GM10248 (cell line): ENCODE results near the gene MIB2.
"Not testable (repeated sequence)": the region's sequence is repeated elsewhere in the genome, so short reads cannot be mapped to it uniquely, and the experiment has no call there.

Experiments
- CTCF ChIA-PET: fragments of 300-600 bp; sonication (Branson Sonifier 250); formaldehyde crosslinking; extraction: SDS; loops from one replicate; lab custom pipeline; 2021; ENCODE audit warnings: antibody characterized with exemption; lab: Yijun Ruan, JAX
- POLR2A ChIA-PET: fragments of 350-650 bp; sonication (Branson Sonifier 250); formaldehyde crosslinking; extraction: SDS; loops from one replicate; lab custom pipeline; 2020; ENCODE audit warnings: antibody characterized with exemption; lab: Yijun Ruan, JAX
- DNase-seq: peaks from one replicate; pipeline ENCODE4 v3.0.0; 2012; ENCODE audit errors: extremely low spot score
- TF ChIP-seq, protein P1 (sequence below): IDR thresholded peaks from 2 replicates; pipeline ENCODE4 v1.5.1; 2012; ENCODE audit warnings: mild to moderate bottlenecking, low read depth; ENCODE audit errors: extremely low read depth, missing control alignments, control extremely low read depth

Gene MIB2

DNA sequence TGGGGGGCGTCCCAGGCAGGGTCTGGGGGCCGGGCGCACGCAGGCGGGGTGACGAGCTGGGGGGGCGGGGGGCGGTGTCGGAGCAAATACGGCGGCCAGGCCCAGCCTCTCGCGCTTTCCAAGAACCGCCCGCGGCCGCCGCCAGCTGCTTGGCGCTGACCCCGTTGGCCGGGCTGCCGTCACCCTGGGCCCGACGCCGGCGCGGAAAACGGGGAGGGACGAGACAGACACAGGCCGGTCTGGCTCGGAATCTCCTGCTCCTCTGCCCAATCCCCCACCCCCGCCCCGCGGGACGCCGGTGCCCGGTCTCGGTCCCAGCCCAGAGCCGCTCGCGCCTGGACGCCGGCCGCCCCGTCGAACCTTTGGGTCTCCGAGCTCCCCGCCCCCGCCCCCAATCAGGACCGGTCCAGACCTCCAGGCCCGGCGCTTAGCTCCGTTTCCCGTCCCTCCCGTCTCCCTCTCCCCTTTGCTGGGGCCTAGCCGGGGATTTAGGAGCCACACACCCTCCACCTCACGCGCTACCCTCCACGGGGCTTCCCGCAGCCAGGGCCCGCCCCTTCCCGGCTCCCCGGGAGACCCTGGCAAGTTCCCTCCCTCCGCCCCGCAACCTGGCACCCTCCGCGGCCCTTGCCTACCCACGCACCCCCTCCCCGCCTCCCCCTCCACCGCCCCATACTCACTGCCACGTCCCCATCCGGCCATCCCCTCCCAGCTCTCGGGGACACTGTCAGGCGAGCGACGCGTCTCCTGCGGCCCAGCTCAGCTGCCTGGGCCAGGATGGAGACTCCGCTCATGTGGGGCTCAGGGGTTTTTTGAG lies 15.9 kb downstream of the MIB2 start:
- CTCF ChIA-PET, result no interaction called here
- POLR2A ChIA-PET, result no interaction called here
- no peak for DNase-seq
- TF ChIP-seq, protein P1, sequence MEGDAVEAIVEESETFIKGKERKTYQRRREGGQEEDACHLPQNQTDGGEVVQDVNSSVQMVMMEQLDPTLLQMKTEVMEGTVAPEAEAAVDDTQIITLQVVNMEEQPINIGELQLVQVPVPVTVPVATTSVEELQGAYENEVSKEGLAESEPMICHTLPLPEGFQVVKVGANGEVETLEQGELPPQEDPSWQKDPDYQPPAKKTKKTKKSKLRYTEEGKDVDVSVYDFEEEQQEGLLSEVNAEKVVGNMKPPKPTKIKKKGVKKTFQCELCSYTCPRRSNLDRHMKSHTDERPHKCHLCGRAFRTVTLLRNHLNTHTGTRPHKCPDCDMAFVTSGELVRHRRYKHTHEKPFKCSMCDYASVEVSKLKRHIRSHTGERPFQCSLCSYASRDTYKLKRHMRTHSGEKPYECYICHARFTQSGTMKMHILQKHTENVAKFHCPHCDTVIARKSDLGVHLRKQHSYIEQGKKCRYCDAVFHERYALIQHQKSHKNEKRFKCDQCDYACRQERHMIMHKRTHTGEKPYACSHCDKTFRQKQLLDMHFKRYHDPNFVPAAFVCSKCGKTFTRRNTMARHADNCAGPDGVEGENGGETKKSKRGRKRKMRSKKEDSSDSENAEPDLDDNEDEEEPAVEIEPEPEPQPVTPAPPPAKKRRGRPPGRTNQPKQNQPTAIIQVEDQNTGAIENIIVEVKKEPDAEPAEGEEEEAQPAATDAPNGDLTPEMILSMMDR, result no peak

DNA sequence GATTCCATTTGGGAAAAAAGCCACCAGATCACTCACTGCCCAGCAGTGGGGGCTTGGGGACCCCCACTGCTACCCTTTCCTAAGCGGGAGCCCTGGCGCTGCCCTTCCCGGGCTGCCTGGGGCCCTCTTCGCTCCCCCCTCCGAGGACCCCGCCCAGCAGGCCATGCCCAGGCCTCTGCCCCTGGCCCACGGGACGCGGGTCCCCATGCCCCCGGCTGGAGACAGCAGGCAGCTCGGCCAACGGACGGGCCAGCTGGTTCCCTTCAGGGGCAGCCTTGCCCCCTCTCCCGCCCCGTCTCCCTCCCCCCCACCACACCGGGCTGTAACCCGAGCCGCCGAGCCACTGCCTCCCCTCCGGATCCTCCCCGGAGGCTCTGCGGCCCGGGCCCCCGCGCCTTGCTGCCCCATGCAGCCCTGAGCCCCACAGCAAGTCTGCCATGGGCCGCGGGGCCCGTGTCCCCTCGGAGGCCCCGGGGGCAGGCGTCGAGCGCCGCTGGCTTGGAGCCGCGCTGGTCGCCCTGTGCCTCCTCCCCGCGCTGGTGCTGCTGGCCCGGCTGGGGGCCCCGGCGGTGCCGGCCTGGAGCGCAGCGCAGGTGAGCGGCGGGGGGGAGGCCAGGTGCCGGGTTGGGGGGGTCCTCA lies 16.6 kb downstream of the MIB2 start, which contains the start of gene MMP23B:
Gene MMP23B (plus strand): TSS at position 392 of the 639 bp plus-strand sequence. CDS start 46 bp downstream, at position 438.
- CTCF ChIA-PET, result no interaction called here
- TF ChIP-seq, protein P1, result no peak
- POLR2A ChIA-PET, result no interaction called here
- no peak for DNase-seq

DNA sequence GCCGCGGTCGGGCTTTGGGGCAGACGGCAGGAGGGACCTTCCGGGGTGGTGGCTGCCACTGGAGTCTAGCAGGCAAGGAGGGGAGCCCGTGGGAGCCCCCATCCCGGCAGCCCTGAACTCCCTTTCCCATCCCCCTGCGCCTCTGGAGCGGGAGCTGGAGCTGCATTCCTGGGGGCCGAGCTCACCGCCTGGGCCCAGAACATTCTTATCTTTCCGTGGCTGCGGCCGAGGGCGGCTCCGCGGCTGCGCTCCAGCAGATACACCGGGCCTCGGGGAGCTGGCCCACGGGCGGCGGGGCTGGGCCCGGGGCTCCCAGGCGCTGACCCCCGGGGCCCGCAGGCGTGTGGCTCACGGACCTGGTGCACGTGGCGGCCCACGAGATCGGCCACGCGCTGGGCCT lies 18.1 kb downstream of the MIB2 start:
- CTCF ChIA-PET, result not testable (repeated sequence)

DNA sequence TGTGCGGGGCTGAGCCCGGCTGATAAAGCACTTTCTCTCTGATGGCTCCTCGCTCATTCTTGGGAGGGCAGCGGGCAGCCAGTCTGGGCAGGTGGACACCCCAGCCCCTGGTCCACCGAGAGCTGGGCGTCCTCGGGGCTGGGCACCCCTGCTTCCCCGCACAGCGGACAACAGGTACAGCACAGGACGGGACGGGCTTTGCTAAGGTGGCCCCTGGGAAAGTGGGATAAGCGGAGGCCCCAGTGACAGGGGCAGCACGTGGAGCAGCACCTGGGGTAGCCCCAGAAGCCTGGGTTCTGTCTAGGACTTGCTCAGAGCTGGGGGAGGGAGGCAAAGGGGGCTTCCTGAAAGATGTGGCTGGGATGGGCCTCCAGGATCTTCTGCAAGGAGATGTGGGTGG lies 19.3 kb downstream of the MIB2 start:
- DNase-seq, POLR2A ChIA-PET, CTCF ChIA-PET: not testable (repeated sequence)

More for the DNA sequence above, 18.1 kb downstream of the MIB2 start:
- DNase-seq, POLR2A ChIA-PET: not testable (repeated sequence)

DNA sequence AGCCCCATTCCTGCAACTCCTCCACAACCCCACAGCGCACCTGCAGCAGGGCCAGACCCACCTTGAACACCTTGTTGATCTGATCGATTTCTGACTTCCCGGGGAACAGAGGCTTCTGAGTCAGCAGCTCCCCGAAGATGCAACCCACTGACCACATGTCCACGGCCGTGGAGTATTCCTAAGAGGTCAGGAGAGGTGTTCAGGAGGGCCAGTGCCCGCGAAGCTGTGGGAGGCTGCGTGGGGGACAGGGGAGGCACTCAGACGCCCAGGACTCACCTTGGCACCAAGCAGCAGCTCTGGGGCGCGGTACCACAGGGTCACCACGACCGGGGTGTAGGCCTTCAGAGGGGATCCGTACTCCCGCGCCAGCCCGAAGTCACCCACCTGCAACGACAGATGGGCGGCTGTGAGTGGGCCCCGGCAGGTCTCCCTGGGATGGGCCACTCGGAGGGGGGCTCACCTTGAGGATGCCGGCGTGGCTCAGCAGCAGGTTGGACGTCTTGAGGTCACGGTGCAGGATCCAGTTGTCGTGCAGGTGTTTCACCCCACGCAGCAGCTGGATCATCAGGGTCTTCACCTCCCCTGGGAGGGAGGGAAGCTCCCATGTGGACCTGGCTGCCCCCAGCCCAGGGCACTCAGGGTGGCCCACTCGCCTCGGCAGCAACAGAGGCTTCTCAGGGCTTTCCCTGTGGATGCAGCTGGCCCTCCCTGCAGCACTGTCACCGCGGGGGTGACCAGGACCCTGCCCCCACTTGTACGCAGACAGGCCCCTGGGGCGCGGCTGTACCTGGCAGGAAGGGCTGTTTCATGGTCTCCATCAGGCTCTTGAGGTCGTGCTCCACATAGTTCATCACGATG lies 21.6 kb downstream of the MIB2 start:
- POLR2A ChIA-PET, CTCF ChIA-PET, DNase-seq: not testable (repeated sequence)

DNA sequence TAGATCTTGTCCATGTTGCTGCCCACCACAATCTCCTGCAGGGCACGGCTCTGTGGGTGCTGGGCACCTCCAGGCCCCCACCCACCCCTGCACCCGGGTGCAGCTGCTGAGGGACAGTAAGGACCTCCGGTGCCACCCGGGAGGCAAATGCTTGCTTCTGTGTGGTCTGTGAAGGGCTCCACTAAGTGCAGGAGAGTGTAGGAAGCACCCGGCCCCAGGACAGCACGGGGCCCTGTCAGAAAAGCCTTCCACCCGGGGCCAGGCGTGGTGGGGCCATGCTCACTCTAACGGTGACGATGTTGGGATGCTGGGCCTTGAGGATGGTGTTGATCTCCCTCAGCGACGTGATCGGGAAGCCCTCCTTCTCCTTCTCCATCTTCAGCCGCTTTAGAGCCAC lies 22.2 kb downstream of the MIB2 start:
- POLR2A ChIA-PET, CTCF ChIA-PET: not testable (repeated sequence)

DNA sequence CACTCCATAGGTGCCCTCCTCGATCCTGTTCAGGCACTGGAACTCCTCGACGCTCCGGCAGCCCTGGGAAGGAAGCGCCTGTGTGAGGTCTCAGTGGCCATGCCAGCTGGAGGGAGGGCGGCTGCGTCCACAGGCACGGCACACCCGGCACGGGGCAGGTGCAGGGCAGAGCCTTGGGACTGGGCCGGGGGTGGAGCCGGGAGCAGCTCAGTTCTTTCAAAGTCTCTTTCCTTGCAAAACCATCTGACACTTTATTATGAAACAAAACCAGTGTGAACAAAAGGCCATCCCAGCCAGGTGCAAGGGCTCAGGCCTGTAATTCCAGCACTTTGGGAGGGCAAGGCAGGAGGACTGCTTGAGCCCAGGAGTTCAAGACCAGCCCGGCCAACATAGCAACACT lies 23.2 kb downstream of the MIB2 start:
- DNase-seq, CTCF ChIA-PET, POLR2A ChIA-PET: not testable (repeated sequence)

More for the DNA sequence above, 22.2 kb downstream of the MIB2 start:
- DNase-seq, result not testable (repeated sequence)

DNA sequence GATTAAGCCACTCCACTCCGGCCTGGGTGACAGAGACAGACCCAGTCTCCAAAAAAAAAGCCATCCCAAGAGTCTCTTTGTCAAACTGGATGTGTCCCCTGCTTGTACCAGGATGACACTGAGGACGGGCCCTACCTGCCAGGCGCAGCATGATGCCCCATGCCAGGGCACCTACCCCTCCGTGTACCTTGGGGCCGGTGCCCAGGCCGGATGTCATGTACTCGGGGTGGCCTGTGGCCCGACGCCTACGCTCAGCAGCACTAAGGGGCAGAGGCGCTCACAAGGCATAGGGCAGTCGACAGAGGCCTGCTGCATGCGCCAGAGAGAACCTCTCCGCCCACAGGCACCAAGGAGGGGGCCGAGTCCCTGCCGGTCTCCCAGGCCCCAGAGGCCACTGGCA lies 24.1 kb downstream of the MIB2 start:
- DNase-seq, POLR2A ChIA-PET, CTCF ChIA-PET: not testable (repeated sequence)

DNA sequence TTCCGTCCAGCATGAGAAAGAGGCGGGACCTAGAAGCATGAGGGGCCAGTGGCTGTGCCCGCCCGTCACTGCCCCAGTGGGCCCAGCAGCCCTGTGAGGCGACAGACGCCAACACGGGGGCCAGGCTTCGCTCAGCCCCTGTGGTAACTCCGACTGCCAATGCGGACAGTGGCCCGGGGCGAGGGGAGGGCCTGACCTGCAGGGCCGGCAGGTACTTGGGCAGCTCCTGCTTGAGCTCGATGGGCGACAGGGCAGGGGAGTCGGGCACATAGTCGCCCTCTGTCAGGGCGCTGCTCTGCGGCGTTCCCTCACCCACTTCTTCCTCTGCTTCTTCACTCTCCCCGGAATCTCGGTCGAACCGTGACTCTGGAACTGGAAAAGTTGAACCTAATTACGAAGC lies 24.8 kb downstream of the MIB2 start:
- DNase-seq, CTCF ChIA-PET, POLR2A ChIA-PET: not testable (repeated sequence)

DNA sequence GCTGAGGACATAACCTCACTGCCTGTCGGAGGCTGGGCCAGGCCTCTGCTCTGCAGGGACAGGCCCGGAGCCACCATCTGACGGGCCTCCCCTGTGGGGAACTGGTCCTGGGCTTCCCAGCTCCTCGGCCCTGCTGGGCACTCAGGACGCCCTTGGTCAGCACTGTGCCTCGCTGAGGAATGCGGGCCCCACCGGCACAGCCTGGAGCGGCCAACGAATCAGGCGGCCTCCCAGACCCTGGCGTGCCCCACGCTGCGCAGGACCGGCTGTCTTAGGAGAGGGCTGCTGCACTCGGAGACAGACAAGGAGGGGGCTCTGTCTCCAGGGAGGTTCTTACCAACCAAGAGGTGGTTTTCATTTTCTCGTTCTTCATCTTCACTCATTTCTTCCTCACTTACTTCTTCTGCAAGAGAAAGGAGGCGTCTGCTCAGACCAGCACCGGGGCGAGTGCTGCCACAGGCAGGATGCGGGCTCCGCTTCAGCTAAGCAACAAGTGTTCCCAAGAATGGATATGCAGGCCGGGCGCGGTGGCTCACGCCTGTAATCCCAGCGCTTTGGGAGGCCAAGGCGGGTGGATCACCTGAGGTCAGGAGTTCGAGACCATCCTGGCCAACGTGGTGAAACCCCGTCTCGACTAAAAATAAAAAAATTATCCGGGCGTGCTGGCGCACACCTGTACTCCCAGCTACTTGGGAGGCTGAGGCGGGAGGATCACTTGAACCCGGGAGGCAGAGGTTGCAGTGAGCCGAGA lies 25.6 kb downstream of the MIB2 start:
- POLR2A ChIA-PET, DNase-seq, CTCF ChIA-PET: not testable (repeated sequence)

DNA sequence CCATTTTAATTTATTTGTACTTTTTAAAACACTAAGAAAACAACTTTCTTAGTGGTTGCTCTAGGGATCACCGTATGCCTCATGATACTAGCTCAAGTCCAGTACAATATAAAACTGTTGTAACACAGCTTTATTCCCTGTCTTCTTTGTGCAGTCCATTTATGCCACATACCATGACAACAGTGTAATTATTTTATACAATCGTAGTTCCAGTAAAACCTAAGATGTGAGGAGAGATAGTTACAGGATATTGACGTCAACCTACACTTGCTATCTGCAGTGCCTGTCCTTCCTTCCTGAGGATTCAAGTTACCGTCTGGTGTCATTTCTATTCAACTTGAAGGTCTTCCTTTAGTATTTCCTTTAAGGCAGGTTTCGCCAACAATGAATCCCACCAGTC lies 31.0 kb downstream of the MIB2 start:
- DNase-seq, POLR2A ChIA-PET, CTCF ChIA-PET: not testable (repeated sequence)

DNA sequence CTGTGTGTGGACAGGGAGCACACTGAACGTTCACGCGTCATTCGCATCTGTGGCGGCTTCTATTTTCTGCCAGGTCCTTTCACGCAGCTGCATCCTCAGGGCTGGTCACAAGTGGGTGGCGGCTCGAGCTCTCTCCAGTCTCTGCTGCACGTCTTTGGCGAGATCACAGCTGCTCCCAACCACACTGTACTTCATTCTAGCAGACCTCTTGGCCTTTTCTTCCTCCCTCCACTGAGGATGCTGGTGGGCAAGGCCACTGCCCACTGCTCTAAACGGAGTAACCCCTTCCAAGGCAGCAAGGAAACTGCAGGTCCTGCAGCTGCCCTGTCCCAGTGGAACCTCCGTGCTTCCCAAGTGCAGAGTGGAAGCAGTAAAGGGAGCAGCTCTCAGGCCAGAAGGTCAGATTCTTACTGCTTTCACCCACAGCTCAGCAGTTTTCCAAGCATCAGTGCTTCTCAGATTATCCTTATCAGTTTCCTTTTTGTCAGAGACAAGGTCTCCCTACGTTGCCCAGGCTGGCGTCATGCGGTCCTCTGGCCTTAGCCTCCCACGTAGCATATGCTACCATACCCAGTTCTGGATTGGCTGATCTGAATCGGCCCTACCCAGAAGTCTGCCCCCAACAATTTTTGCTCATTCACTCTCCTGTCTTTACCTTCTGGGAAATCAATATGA lies 32.4 kb downstream of the MIB2 start:
- DNase-seq, CTCF ChIA-PET, POLR2A ChIA-PET: not testable (repeated sequence)

DNA sequence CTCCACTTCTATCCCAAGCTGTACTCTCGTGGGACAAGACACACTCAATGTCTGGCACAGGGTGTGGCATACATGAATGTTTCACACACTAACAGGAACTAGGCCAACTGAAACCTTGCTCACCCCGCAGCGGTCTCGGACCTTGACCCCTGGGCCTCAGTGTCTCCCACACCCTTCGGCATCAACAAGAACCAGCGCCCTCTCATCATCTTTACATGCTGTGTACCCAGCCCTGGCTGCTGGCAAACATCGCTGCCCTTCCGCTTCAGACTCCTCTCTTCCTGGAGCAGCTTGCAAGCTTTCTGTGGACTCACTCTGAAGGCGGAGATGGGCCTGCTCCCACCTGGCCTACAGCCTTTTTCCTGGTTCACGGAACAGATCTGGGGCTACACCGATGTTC lies 33.0 kb downstream of the MIB2 start:
- CTCF ChIA-PET, POLR2A ChIA-PET, DNase-seq: not testable (repeated sequence)
